HCT116 (cell line): Measurements from ENCODE around the gene SLC35B2.

ENCODE experiments used
- EZH2phosphoT487 ChIP-seq: fragments of 200-600 bp; IDR thresholded peaks from 2 replicates; pipeline ENCODE4 v1.6.1; 2018; ENCODE audit warnings: antibody characterized with exemption, borderline replicate concordance
- POLR2A ChIP-seq: IDR thresholded peaks from 2 replicates; pipeline ENCODE4 v1.7.0; 2011; ENCODE audit warnings: borderline replicate concordance; ENCODE audit not compliant: insufficient read depth, insufficient read length; ENCODE audit errors: extremely low read depth
- TCF7L2 ChIP-seq: IDR thresholded peaks from 2 replicates; pipeline ENCODE4 v1.7.0; 2011; ENCODE audit warnings: borderline replicate concordance, inconsistent platforms; ENCODE audit not compliant: insufficient read depth, insufficient read length; ENCODE audit errors: extremely low read depth

DNA sequence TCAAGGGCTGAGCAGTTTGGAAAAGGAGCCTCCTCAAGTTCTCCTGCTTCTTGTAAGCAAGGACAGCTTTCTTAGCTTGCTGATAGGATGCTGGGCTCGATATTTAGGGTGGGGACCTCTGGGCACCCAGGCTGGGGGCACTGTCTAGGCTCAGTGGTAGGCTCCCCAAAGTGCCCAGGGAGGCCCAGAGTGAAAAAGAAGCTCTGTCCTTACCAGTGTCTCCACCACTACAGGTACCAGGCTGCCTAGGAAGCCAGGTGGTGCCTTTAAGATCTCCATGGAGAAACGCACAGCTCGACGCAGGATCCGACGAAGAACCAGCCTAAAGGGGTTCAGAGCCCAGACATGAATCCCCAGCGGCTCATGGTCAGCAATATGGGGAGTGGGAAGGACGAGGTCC, 49.4 kb upstream of the SLC35B2 start:
- TF ChIP-seq EZH2phosphoT487 (no peak), POLR2A (no peak), TCF7L2 (no peak)
